AG04449 (cell line): ENCODE measurements around the gene ATP13A3.

Source experiments
- CTCF ChIA-PET: fragments of 350-600 bp; formaldehyde crosslinking; extraction: SDS; loops from one replicate; lab custom pipeline; 2021; ENCODE audit warnings: antibody characterized with exemption; lab: Yijun Ruan, JAX
- POLR2A ChIA-PET: fragments of 400-600, 350-600 bp; formaldehyde crosslinking; extraction: SDS; loops from one replicate; lab custom pipeline; 2020; ENCODE audit warnings: antibody characterized with exemption, inconsistent platforms; lab: Yijun Ruan, JAX
- DNase-seq: peaks from one replicate; pipeline ENCODE4 v3.0.0-alpha.2; 2010; ENCODE audit warnings: low read depth, low spot score
- H3K4me3 ChIP-seq: 2 replicates; pipeline ENCODE4 v1.5.1; 2011; ENCODE audit warnings: low read depth, mild to moderate bottlenecking, control low read depth, low read length
- CTCF ChIP-seq: IDR thresholded peaks from one replicate; pipeline ENCODE4 v1.5.1; 2011; ENCODE audit warnings: mild to moderate bottlenecking, moderate library complexity, low read length, control low read depth, inconsistent platforms; ENCODE audit not compliant: insufficient read depth; ENCODE audit errors: missing control alignments

The ATP13A3 gene

DNA sequence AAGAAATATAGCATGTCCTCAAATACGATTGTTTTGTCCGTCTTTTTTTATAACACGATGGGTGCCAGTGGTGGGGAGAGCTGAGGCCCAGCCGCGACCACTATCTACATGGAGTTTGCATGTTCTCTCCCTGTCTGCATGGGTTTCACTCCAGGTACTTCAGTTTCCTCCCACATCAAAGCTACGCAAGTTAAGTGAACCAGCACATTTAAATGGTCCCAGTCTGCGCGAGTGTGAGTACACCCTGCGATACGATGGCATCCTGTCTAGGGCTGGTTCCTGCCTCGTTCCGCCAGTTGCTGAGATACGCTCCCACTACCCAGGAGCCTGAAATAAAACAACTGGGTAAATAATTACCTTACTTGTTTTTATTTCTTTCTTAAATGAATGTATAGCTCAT, 40.6 kb downstream of the ATP13A3 start:
- no peak overlapping the region for H3K4me3 ChIP-seq
- TF ChIP-seq CTCF, result no peak
- DNase-seq, result no peak
- ChIA-PET POLR2A (interaction anchor here (0.6 kb wide), 1 partner anchor 14 kb away, joined by 4 read pairs; no protein-coding TSS in a partner anchor), CTCF (interaction anchor here (1.0 to 2.9 kb wide), 8 partner anchors 11 to 188 kb away, joined by 3 to 10 read pairs (median 4); no protein-coding TSS in a partner anchor)

DNA sequence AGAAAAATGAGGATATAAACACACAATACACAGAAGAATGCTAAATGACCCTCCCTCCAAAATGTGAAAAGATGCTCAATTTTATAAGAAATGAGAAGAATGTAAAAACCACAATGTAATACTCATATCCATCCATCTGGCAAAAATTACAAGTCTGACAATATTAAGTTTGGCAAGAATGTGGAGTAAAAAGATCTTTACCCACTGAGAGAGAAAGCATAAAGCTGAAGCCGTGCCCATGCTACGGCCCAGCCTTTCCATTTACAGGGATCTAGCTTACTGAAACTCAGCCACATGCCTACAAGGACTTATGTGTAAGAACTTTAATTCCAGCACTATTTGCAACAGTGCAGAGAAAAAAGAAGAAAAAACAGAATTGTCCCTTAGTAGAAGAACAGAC, 42.9 kb downstream of the ATP13A3 start:
- H3K4me3 ChIP-seq, result no peak overlapping the region
- ChIA-PET CTCF (no interaction called here), POLR2A (no interaction called here)
- no peak for TF ChIP-seq CTCF
- DNase-seq, result no peak

- CTCF ChIA-PET, result interaction anchor here (1.0 to 3.6 kb wide), 6 partner anchors 10 to 193 kb away, joined by 3 to 12 read pairs (median 4); no protein-coding TSS in a partner anchor
- DNase-seq, result no peak
- no peak overlapping the region for H3K4me3 ChIP-seq
- POLR2A ChIA-PET, result interaction anchor here (0.5 to 1.1 kb wide), 2 partner anchors 138 to 154 kb away, joined by 4 read pairs; no protein-coding TSS in a partner anchor
- no peak for TF ChIP-seq CTCF
Observed at GRCh38 chr3:194440756-194441155, 46.0 kb downstream of the ATP13A3 start.

GRCh38 chr3:194439881-194440550, 46.8 kb downstream of the ATP13A3 start:
- POLR2A ChIA-PET, result interaction anchor here (0.5 kb wide), 1 partner anchor 155 kb away, joined by 4 read pairs; no protein-coding TSS in a partner anchor
- CTCF ChIA-PET, result interaction anchor here (1.0 to 3.6 kb wide), 9 partner anchors 9 to 200 kb away, joined by 3 to 12 read pairs (median 4); no protein-coding TSS in a partner anchor

DNA sequence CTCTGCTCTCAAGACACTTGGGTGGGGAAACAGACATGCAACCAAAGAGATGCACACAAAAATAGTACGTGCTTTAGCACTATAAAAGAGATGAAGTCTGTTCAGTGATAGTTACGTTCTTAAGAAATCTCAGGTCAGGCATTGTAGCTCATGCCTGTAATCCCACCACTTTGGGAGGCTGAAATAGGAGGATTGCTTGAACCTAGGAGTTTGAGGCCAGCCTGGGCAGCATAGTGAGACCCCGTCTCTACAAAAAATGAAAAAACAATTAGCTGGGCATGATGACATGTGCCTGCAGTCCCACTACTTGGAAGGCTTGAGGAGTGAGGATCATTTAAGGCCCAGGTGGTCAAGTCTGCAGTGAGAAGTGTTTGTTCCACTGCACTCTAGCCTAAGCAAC, 52.3 kb downstream of the ATP13A3 start:
- CTCF ChIA-PET, result no interaction called here
- POLR2A ChIA-PET, result no interaction called here
- no peak for DNase-seq
- TF ChIP-seq CTCF, result no peak
- no peak overlapping the region for H3K4me3 ChIP-seq

More at GRCh38 chr3:194439881-194440550, 46.8 kb downstream of the ATP13A3 start:
- TF ChIP-seq CTCF, result no peak
- DNase-seq, result no peak
- H3K4me3 ChIP-seq, result no peak overlapping the region

- ChIA-PET CTCF (interaction anchor here (0.5 to 1.9 kb wide), 4 partner anchors 16 to 172 kb away, joined by 3 to 12 read pairs (median 3); no protein-coding TSS in a partner anchor), POLR2A (no interaction called here)
- DNase-seq, result no peak
Observed at GRCh38 chr3:194431554-194431953, 55.2 kb downstream of the ATP13A3 start.

More at GRCh38 chr3:194431554-194431953, 55.2 kb downstream of the ATP13A3 start:
- H3K4me3 ChIP-seq, result no peak overlapping the region
- TF ChIP-seq CTCF, result no peak
